HT1080 (cell line): ENCODE data around the gene PROZ. TPM values are rescaled to one million over a fixed set of nuclear protein-coding genes. Genes with fewer than 3 reads are reported as not detected.
"Not testable (repeated sequence)": the region's sequence is repeated elsewhere in the genome, so short reads cannot be mapped to it uniquely, and the experiment has no call there.

Experiments
- DNase-seq: peaks from one replicate; pipeline ENCODE4 v3.0.0-alpha.2; 2015; ENCODE audit warnings: low read depth
- polyA plus RNA-seq, 2 experiments: library from polyadenylated mRNA; depleted of rRNA; stranded (reverse); fragments of >200 nt; gene quantifications; 2 replicates each; pipeline ENCODE4 v1.2.3, GENCODE V29; 2015
- total RNA-seq: library from RNA; depleted of rRNA; stranded (reverse); fragments of >200 nt; shearing (Covaris generic); gene quantifications from 2 replicates; pipeline ENCODE4 v1.2.3, GENCODE V29; 2014; rRNA removed

PROZ gene, protein sequence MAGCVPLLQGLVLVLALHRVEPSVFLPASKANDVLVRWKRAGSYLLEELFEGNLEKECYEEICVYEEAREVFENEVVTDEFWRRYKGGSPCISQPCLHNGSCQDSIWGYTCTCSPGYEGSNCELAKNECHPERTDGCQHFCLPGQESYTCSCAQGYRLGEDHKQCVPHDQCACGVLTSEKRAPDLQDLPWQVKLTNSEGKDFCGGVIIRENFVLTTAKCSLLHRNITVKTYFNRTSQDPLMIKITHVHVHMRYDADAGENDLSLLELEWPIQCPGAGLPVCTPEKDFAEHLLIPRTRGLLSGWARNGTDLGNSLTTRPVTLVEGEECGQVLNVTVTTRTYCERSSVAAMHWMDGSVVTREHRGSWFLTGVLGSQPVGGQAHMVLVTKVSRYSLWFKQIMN
- not detected in 2 replicates for total RNA-seq
- not detected in 2 replicates for polyA plus RNA-seq (2015; cell fraction: cytosol; rRNA removed)
- polyA plus RNA-seq (2015; cell fraction: nucleus; rRNA removed) = not detected in 2 replicates

DNA sequence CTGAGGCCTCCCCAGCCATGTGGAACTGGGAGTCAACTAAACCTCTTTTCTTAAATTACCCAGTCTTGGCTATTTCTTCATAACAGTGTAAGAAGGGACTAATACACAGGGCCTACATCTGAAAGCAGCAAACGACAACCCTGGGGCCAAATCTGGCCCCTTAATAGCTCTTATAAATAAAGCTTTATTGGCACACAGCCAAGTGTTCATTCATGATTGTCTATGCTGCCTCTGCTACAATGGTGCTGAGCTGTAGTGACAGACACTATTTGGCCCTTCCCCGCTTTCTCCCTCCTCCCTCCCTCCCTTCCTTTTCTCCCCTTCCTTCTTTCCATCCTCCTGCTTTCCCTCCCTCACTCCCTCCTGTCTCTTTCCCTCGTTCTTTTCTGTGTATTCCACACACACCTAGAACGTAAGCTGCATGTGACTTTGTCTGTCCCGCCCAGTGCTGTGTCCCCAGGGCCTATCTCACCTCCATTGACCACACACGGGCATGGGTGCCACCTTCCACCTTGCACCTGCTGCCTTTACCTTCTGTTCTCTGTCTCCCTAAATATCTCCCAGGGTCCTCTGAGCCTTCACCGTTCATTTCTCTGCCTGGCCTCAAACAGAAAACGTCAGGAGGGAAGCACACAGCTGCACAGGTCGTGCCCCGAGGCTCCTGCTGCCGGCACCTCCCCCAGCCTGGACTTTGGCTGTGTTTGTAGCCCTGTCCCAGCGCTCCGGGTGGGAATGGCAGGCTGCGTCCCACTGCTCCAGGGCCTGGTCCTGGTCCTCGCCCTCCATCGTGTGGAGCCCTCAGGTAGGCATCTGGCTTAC, at the start of gene PROZ:
Gene PROZ (plus strand): TSS at position 720 of the 819 bp plus-strand sequence. CDS start 13 bp downstream, at position 733.
- DNase-seq = no peak

DNA sequence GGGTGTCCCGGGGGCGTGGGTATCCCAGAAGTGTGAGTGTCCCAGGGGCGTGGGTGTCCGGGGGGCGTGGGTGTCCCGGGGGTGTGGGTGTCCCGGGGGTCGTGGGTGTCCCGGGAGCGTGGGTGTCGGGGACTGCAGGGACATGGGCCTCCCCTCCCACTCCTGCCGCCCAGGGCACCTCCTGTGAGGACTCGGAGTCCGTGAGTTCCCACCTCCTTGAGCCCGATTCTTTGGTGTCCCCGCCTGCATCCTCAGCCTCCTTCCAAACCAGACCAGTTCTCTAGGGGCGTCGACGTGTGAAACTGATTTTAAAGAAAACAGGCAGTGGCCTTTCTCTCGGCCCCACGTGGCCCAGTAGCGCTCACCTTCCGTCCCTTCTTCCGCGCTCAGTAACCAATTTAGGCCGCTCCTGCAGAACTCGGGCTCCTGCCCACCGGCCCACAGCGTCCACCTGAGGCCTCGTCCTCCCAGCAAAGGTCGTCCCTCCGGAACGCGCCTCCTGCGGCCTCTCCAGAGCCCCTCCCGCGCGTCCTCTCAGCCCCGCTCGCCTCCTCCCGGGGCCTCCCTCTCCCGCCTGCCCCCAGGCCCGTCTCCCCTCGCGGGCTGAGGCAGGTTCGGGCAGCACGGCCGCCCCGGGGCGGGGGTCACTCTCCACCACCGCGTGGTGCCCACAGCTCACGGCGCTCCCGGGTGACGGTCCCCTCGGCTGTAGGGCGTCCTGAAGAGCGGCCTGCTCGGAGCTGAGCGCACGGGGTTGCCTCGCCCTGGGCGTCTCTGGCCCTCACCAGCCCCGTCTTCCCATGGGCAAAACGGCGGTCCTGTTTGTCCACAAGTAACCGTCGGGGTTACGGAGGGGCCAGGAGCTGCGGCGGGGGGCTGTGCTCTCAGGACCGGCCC, 49.0 kb upstream of the PROZ start:
- no peak for DNase-seq

DNA sequence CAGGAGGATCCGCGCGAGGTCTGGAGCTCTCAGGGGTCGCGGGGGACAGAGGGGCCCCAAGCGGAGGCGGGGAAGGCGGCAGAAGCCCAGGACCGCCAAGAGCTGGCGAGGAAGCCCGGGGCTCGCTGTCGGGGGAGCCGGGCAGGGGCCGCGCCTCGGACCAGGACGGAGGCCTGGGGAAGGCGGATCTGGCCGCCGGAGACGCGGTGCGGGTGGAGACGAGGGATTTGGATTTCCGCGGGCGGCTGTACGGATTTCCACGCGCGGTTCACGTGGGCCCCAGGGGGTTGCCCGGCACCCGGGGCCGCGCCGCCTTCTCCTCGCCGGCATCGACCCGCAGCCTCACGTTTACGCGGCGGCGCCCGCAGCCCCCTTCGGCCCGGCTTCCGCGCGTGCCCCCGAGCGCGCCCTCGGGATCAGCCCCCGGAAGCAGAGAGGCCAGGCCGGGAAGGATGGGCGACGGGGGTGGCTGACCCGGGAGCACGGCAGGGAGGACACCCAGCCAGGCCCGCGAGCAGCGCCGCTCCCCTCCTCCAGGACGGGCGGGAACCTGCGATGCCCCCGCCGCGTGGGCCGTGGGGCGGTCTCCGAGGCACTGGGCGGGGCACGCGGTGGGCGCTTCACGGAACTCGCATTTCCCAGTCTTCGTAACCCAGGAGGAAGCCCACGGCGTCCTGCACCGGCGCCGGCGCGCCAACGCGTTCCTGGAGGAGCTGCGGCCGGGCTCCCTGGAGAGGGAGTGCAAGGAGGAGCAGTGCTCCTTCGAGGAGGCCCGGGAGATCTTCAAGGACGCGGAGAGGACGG, 48.2 kb upstream of the PROZ start:
- no peak for DNase-seq

DNA sequence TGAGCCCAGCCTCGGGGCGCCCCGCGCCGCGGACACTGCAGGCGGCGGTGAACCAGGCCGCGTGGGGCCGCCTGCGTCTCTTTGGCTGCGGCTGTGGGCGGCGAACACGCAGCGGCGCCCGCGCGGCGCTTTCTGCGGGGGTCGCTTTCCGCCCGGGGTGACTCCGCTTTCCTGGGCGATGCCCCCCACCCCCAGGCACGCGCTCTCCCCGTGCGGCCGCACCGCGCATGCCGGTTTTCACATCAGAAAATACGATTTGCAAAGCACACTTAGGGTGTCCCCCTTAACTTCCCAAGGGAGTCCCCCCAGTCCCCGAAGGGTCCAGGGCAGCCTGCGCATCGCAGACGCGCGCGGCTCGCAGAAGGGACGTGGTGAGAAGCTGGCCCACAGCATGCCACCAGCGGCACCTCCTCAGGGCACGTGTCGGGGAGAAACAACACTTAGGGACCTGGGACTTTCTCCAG, 47.6 kb upstream of the PROZ start:
- DNase-seq = no peak

DNA sequence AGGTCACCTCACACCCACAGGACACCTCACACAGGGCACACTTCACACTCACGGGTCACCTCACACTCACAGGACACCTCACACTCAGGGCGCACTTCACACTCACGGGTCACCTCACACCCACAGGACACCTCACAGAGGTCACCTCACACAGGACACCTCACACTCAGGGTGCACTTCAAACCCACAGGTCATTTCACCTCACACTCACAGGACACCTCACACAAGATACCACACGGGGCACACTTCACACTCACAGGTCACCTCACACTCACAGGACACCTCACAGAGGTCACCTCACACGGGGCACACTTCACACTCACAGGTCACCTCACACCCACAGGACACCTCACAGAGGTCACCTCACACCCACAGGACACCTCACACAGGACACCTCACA, 46.6 kb upstream of the PROZ start:
- DNase-seq = not testable (repeated sequence)

DNA sequence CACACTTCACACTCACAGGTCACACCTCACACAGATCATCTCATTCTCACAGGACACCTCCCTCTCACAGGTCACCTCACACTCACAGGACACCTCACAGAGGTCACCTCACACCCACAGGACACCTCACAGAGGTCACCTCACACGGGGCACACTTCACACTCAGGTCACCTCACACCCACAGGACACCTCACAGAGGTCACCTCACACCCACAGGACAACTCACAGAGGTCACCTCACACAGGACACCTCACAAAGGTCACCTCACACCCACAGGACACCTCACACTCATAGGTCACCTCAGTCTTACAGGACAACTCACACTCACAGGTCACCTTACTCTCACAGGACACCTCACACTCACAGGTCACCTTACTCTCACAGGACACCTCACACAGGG, 46.0 kb upstream of the PROZ start:
- DNase-seq = not testable (repeated sequence)

DNA sequence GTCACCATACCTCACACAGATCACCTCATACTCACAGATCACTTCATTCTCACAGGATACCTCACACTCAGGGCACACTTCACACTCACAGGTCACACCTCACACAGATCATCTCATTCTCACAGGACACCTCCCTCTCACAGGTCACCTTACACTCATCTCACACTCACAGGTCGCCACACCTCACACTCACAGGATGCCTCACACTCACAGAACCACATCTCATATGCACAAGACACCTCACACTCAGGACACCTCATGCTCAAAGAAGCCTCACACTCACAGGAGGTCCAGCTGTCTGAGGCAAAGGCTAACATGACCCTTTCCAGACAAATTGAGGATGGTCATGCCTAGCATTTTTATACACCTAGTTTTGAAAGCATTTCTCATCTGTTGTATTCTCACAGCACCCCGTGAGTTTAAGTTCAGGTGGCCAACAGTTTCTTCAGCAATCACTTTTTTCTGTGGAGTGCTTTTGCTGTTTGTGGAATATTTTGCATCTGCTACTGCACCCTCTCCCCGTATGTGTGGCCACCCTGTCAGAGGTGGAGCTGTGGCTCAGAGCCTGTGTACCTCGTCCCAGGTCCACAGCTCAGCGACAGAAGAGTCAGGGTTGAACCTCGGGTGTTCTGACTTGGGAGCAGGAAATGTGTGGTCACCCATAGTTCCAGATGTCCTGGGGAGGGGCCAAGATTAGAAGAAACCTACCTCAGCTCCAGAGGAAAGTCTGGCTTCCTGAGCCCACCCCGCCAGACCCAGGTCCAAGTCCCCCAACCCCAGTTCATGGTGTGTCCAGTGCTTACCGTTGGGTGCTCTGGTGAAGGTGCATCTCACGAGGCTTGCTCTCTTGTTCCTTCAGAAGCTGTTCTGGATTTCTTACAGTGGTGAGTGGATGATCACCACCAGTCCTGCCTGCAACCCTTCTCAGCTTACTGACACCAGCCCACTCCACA, 45.3 kb upstream of the PROZ start:
- no peak for DNase-seq

DNA sequence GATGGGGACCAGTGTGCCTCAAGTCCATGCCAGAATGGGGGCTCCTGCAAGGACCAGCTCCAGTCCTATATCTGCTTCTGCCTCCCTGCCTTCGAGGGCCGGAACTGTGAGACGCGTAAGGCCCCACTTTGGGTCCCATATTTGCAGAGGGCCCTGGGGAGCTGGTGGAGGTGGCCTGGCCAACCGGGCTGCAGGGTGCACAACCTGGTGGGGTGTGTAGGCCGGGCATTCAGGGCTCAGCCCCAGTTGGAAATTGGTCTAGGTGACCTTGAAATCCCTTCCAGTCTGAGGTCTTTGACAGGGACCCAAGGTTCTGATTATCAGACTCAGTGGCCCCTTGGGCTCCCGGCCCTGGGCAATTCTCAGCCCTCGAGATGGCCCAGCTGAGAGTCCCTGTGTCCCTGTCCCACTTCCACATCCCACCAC, 44.6 kb upstream of the PROZ start:
- DNase-seq = no peak

DNA sequence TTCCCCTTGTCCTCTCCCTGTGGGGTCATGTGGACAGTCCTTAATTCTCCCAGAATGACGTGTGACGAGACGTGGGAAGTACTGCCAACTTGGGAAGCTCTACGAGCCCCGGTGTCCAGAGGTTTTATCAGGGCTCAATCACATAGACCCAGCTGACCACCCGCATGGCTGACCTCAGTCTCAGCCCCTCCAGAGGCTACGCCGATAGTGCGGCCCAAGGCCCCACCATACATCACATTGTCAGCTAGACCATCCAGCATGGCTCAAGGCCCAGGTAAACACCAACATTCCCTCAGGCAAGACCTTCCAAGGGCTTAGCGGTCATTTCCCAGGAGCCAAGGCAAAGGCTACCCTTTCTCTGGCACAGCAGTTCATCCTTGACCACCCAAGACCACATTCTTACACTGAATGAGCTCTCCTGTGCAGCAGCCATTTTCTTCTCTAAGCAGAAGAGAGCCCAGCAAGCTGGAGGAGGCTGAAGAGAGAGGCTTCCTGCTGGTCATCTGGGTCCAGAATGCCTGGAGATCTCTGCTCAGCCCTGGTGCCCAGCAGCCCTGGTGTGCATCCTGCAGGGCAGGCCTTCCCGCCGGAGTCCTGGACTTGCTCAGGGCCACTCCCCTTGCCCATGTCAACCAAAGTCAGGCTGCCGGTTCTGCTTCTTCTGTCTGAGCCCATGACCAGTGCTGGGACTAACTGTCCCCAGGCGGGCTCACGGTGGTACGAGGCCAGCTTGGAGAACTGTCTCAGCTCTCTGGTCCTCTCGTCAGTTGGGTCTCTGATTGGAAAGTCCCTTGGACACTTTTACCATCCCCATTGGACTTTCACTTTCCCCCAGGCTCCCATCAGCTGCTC, 43.7 kb upstream of the PROZ start:
- DNase-seq = no peak

DNA sequence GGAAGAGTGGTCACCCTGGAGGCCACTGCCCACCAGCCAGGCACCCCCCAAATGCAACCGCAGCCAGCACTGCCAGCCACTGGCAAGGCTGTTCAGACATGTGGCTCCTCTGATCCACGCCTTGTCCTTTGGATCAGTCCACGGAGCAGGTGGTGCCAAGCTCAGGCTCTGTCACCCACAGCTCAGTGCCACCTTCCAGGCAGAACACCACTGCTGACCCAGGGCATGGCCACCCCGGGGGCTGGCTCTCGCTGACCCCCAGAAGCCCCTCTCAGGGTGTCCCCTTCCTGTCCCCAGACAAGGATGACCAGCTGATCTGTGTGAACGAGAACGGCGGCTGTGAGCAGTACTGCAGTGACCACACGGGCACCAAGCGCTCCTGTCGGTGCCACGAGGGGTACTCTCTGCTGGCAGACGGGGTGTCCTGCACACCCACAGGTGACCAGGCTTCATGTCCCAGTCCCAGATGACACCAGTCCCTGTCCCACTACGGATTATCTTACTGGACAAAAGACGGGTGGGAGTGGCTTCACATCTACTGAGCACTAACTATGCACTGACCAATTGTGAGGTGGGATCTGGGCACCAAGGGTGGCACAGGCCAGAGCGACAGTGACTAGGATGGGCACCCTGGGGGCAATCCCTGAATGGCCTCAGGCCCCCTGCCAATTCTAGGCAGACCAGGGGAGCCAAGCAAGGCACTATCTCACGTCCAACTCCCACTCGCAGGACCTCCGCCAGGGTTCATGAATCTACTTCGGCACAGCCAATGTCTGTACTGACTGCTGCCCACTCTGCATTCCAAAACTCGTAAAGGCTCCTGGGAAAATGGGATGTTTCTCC, 42.9 kb upstream of the PROZ start:
- DNase-seq = no peak

DNA sequence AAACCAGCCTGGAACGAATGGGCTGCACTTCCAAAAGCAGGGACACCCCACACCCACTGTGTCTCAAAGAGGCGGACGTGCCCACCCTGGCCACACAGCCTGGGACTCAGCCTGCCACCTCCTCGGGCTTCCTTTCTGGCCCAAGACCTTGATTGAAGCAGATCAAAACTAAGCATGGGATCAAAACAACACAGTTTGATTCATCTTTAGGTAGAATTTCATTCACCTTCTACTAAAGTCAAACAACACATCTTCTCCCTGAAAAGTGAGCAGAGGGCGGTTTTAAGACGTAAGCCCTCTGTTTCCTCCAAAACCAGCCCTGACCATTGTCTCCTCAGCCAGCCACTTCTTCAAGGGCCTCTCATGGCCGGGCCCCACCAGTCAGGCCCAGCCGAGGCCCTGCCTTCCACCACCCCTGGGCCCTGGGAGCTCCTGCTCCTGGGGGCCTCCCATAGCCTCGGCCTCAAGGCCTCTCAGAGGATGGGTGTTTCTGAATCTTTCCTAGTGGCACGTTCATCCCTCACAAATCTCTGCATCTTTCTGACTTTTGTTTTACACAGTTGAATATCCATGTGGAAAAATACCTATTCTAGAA, 42.1 kb upstream of the PROZ start:
- DNase-seq = no peak

DNA sequence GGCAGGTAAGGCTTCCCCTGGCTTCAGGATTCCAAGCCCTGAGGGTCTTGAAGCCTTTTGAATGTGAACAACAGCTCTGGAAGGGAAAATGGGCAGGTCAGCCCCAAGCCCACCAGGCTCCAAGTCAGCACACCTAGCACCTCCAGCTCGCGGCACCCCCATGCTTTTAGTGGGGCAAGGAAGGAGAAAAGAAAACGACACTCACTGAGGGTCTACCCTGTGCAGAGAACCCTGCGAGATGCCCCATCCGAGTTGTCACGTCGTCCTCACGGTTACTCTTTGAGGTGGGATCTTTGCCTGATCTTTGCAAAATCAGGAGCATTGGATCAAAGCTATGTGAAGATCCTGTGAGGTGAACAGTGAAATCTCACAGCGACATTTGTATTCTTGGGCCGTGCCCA, 41.6 kb upstream of the PROZ start:
- DNase-seq = no peak

DNA sequence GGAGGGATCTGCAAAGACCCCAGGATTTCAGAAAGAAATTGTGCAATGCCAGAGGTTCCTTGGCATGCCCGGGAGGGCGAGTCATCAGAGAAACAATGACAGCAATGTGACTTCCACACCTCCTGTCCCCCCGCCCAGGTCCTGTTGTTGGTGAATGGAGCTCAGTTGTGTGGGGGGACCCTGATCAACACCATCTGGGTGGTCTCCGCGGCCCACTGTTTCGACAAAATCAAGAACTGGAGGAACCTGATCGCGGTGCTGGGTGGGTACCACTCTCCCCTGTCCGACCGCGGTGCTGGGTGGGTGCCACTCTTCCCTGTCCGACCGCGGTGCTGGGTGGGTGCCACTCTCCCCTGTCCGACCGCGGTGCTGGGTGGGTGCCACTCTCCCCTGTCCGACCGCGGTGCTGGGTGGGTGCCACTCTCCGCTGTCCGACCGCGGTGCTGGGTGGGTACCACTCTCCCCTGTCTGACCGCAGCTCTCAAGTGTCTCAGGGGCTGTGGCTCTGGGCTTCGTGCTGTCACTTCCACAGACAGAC, 41.0 kb upstream of the PROZ start:
- DNase-seq = no peak

DNA sequence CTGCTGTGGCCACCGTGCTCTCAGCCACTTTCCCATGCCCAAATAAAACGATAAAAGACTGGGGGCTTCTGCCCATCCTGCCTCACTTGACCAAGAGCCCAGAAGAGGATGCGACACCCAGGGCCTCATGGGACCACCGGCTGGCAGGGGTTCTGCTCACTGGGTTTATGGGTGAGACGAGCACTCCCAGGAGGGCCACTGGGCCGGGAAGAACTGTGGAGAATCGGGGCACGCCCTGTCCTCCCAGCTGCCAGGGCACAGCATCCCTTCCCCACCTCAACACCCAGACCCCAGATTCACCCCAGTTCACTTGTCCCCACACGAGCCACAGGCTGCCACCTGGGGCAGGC, 40.6 kb upstream of the PROZ start:
- DNase-seq = no peak

DNA sequence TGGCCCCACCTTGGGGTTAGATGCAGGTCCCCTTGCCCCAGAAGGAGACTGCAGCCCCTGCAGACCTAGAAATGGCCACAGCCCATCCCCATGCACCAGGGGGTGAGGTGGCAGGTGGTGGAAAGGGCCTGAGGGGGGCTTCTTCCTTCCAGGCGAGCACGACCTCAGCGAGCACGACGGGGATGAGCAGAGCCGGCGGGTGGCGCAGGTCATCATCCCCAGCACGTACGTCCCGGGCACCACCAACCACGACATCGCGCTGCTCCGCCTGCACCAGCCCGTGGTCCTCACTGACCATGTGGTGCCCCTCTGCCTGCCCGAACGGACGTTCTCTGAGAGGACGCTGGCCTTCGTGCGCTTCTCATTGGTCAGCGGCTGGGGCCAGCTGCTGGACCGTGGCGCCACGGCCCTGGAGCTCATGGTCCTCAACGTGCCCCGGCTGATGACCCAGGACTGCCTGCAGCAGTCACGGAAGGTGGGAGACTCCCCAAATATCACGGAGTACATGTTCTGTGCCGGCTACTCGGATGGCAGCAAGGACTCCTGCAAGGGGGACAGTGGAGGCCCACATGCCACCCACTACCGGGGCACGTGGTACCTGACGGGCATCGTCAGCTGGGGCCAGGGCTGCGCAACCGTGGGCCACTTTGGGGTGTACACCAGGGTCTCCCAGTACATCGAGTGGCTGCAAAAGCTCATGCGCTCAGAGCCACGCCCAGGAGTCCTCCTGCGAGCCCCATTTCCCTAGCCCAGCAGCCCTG, 40.0 kb upstream of the PROZ start:
- no peak for DNase-seq
